Gastroesophageal sphincter (tissue), 4 donors: ENCODE results near the gene SGSH. TPM values are rescaled to one million over a fixed set of nuclear protein-coding genes. Genes with fewer than 3 reads are reported as not detected.
"Not testable (repeated sequence)": the region's sequence is repeated elsewhere in the genome, so short reads cannot be mapped to it uniquely, and the experiment has no call there.

Source experiments
- ATAC-seq: fragments of 150-250 bp; one replicate; pipeline ENCODE4 v1.9.1; 2016; ENCODE audit warnings: mild to moderate bottlenecking, moderate library complexity
- H3K27ac ChIP-seq, 4 donors: fragments of 200-600 bp; sonication (generic) in 3 of 4; 1 replicate in 3 of 4; 2 replicates in 1 of 4; pipeline ENCODE4 v1.5.1; 2016 to 2019
- H3K27me3 ChIP-seq: fragments of 200-600 bp; sonication (generic); one replicate; pipeline ENCODE4 v1.5.1; 2019
- H3K36me3 ChIP-seq, 2 donors: fragments of 200-600 bp; sonication (generic); one replicate each; pipeline ENCODE4 v1.5.1; 2019; ENCODE audit warnings: control low read depth in 1 of 2
- H3K4me1 ChIP-seq, 3 donors: fragments of 200-600 bp; sonication (generic); 1 replicate in 2 of 3; 2 replicates in 1 of 3; pipeline ENCODE4 v1.5.1; 2016 to 2019; ENCODE audit warnings: control low read depth in 2 of 3
- H3K4me3 ChIP-seq, 2 donors: fragments of 200-600 bp; sonication (generic); one replicate each; pipeline ENCODE4 v1.5.1; 2019; ENCODE audit warnings: mild to moderate bottlenecking in 1 of 2, moderate library complexity in 1 of 2
- H3K9me3 ChIP-seq, 3 donors: fragments of 200-600 bp; sonication (generic); one replicate each; pipeline ENCODE4 v1.5.1; 2017 to 2019; ENCODE audit warnings: control low read depth in 2 of 3
- EP300 ChIP-seq: sonication (generic); formaldehyde crosslinking; IDR thresholded peaks from one replicate; pipeline ENCODE4 v1.6.1; 2017; ENCODE audit warnings: antibody characterized with exemption, mild to moderate bottlenecking
- POLR2A ChIP-seq, 2 donors: fragments of 450-650 bp; IDR thresholded peaks; one replicate each; pipeline ENCODE4 v1.6.1; 2017; ENCODE audit warnings: antibody characterized with exemption in 2 of 2, mild to moderate bottlenecking in 2 of 2, moderate library complexity in 1 of 2
- POLR2AphosphoS5 ChIP-seq: sonication (generic); formaldehyde crosslinking; IDR thresholded peaks from one replicate; pipeline ENCODE4 v1.6.1; 2017; ENCODE audit warnings: antibody characterized with exemption
- WGBS, 2 donors: methylation state at CpG; one replicate each; pipeline ENCODE4 v1.1.5; 2018; ENCODE audit warnings: low coverage in 1 of 2; 5-methylcytosine and 5-hydroxymethylcytosine counted together
- total RNA-seq, 4 donors: library from RNA; depleted of rRNA; stranded (reverse); fragments of >200 nt; gene quantifications; one replicate each; pipeline ENCODE4 v1.1.0, GENCODE V29; 2016
- TF ChIP-seq, protein P1 (sequence below), 4 experiments: fragments of 200-600 bp in 2 of 4; fragments of 450-650 bp in 2 of 4; sonication (generic) in 1 of 4; IDR thresholded peaks; one replicate each; pipeline ENCODE4 v1.5.1; 2017 to 2019; ENCODE audit warnings: antibody characterized with exemption in 4 of 4, mild to moderate bottlenecking in 2 of 4, moderate library complexity in 2 of 4

The SGSH gene
- total RNA-seq, 4 donors from 2014 or later, result 16.8 to 39.2 (median 18.2) TPM

DNA sequence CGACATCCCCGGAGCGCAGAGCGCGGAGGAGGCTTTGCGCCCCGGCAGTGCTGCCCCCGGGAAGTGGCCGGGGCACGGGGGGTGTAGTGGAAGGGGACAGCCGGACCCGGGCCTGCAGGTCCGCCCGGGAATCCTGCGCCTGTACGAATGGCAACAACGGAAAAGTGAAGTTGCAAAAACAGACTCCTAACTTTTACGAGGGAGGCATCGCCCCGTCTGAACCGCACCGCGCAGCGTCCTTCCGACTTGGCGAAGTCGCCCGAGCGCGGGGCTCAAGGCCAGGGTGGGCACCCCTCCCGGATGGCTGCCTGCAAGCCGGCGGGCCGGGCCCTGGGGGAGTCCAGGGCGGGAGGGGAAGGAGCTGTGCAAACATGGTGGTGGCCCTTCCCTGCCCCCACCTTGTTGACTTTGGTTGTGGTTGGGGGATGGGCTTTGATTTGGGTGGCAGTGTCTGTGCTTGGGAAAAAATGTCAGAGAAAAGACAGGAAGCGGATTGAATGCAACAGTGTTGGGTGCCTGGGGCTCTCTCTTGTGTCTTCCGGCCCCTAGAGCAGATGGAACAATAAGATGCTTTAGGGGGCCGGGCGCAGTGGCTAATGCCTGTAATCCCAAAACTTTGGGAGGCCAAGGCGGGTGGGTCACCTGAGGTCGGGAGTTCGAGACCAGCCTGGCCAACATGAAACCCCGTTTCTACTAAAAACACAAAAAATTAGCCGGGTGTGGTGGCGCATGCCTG lies 41.2 kb upstream of the SGSH start:
- Histone ChIP-seq H3K9me3 (no peaks in the 10 kb centered on the region), H3K27ac (peak overlapping the region; percentile 96 to 99 (median 98)), H3K4me3 (peak overlapping the region; percentile 97 to 99), H3K4me1 (peaks cover 2 to 55% (median 26%) of the 10 kb centered on the region in 3 donors), H3K36me3 (peaks cover 0 to 25% of the 10 kb centered on the region in 2 donors), H3K27me3 (no peaks in the 10 kb centered on the region)
- WGBS, 2 donors, result 17 to 18% methylated on average over 1 to 8 of the region's 45 CpGs
- TF ChIP-seq POLR2A (IDR thresholded peaks at IDR 0.05), result no peak
- TF ChIP-seq, protein P1, sequence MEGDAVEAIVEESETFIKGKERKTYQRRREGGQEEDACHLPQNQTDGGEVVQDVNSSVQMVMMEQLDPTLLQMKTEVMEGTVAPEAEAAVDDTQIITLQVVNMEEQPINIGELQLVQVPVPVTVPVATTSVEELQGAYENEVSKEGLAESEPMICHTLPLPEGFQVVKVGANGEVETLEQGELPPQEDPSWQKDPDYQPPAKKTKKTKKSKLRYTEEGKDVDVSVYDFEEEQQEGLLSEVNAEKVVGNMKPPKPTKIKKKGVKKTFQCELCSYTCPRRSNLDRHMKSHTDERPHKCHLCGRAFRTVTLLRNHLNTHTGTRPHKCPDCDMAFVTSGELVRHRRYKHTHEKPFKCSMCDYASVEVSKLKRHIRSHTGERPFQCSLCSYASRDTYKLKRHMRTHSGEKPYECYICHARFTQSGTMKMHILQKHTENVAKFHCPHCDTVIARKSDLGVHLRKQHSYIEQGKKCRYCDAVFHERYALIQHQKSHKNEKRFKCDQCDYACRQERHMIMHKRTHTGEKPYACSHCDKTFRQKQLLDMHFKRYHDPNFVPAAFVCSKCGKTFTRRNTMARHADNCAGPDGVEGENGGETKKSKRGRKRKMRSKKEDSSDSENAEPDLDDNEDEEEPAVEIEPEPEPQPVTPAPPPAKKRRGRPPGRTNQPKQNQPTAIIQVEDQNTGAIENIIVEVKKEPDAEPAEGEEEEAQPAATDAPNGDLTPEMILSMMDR (IDR thresholded peaks at IDR 0.05), result no peak
- peak; percentile 26 for ATAC-seq

DNA sequence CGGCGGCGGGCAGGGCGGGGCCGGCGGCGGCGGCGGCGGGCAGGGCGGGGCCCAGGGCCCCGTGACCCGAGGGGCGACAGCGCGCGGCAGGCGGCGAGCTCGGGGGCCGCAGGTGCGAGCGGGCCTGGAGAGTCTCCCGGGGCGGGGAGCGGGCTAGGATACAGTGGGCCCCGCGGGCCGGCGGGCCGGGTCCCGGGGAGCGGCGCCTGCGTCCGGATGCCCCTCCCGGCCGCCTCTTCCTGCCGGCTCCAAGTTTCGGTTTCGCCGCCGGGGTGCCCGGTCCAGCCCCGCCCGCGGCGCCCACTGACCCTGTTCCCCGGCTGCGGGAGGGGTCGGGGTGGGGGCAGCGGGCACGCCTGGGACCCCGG lies 40.6 kb upstream of the SGSH start, which contains the start of gene RNF213:
RNF213 (plus strand) TSS at position 62 of the 368 bp plus-strand sequence. CDS start 2,830 bp downstream, outside the sequence.
- peak; percentile 61 for ATAC-seq
- Histone ChIP-seq H3K4me3 (peak within 1 kb of the TSS; percentile 97 to 99), H3K4me1 (peaks cover 2 to 50% (median 26%) of the 10 kb centered on the region in 3 donors), H3K27ac (peak within 1 kb of the TSS; percentile 96 to 99 (median 98)), H3K36me3 (peaks cover 0 to 19% of the 10 kb centered on the region in 2 donors), H3K27me3 (no peaks in the 10 kb centered on the region), H3K9me3 (no peaks in the 10 kb centered on the region)
- TF ChIP-seq EP300 (no peak), POLR2A (IDR thresholded peaks at IDR 0.05) (peak; percentile 80 to 85), POLR2AphosphoS5 (no peak)
- TF ChIP-seq, protein P1 (IDR thresholded peaks at IDR 0.05), result peak in 2 of 4 experiments; percentile 5 to 18
- no CpG with 5 or more reads among the region's 54 CpGs for whole genome bisulfite sequencing, 2 donors

DNA sequence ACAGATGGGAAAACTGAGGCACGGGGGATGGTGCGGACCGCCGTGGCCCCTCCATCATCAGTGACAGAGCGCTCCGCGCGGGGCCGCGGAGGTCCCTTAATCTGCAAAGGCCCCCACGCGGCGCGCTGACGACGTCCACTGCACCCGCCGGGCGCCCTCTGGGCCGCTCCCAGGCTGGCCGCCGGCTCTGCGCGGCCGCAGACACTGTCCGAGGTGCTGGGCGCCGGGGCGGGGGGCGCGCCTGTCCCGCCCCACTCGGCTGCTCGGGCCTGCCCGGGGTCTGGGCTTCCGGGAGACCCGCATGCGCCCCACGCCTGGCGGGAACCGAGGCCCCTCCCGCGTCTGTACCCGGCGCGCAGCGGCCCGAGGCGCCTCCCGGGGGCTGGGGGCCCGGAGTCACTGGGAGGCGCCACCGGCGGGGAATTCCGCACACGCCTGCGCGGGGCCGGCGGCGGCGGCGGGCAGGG lies 40.0 kb upstream of the SGSH start:
- no peaks in the 10 kb centered on the region for H3K9me3 ChIP-seq
- TF ChIP-seq, protein P1 (IDR thresholded peaks at IDR 0.05), result peak in 3 of 4 experiments; percentile 20 to 37 (median 25)
- no peak for TF ChIP-seq EP300
- peak; percentile 28 for TF ChIP-seq POLR2AphosphoS5
- peak; percentile 60 to 67 for TF ChIP-seq POLR2A (IDR thresholded peaks at IDR 0.05)
- ATAC-seq, result peak; percentile 88
- H3K4me3 ChIP-seq, result peak overlapping the region; percentile 63 to 78
- 0 to 1% methylated on average over 3 to 10 of the region's 63 CpGs for WGBS, 2 donors
- H3K4me1 ChIP-seq, result peaks cover 2 to 48% (median 26%) of the 10 kb centered on the region in 3 donors
- H3K27ac ChIP-seq, result peak overlapping the region; percentile 84 to 97 (median 94)
- no peaks in the 10 kb centered on the region for H3K27me3 ChIP-seq
- H3K36me3 ChIP-seq, result peaks cover 0 to 12% of the 10 kb centered on the region in 2 donors

DNA sequence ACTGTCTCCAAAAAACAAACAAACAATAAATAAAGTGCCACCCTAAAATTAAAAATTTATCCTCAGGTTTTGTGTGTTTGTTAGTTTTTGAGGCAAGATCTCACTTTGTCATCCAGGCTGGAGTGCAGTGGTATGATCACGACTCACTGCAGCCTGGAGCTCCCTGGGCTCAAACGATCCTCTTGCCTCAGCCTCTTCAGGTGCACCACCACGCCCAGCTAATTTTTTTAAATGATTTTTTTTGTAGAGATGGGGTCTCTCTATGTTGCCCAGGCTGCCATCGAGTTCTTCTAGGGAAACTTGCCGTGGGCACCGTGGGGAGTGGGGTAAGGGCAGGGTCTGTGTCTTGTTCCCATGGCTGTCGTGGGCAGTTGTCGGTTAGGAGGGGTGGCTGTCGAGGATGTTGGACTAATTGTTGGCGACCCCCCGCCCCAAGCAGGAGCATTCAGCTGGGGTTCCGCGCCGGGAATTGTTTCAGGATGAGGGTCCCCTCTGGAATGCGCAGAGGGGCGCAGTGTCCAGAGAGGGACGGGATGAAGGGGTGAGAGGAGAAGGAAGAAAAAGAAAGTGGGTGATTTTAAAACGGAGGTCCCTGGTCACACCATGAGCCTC lies 39.4 kb upstream of the SGSH start:
- 35 to 60% methylated on average over 4 to 6 of the region's 18 CpGs for WGBS, 2 donors
- ATAC-seq, result no peak
- TF ChIP-seq, protein P1 (IDR thresholded peaks at IDR 0.05), result no peak
- TF ChIP-seq POLR2A (IDR thresholded peaks at IDR 0.05) (no peak), EP300 (no peak), POLR2AphosphoS5 (no peak)
- H3K4me3 ChIP-seq, result peak overlapping the region; percentile 63 to 78
- peaks cover 2 to 49% (median 27%) of the 10 kb centered on the region in 3 donors for H3K4me1 ChIP-seq
- H3K36me3 ChIP-seq, result peaks cover 0 to 10% of the 10 kb centered on the region in 2 donors
- H3K27me3 ChIP-seq, result no peaks in the 10 kb centered on the region
- no peaks in the 10 kb centered on the region for H3K9me3 ChIP-seq
- H3K27ac ChIP-seq, result peak overlapping the region; percentile 84 to 97 (median 94)

DNA sequence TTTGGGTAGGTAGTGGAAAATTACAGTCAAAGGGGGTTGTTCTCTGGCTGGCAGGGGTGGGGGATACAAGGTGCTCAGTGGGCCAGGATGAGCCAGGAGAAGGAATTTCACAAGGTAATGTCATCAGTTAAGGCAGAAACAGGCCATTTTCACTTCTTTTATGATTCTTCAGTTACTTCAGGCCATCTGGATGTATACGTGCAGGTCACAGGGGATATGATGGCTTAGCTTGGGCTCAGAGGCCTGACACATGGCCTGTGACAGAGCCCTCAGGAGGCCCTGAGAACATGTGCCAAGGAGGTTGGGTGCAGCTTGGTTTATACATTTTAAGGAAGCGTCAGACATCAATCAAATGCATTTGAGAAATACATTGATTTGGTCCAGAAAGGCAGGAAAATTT lies 38.2 kb upstream of the SGSH start:
- H3K9me3 ChIP-seq, H3K36me3 ChIP-seq: not testable (repeated sequence)
- 86 to 94% methylated on average over 2 of the region's 2 CpGs for WGBS, 2 donors

More for the DNA sequence above, 38.2 kb upstream of the SGSH start:
- not testable (repeated sequence) for H3K27ac ChIP-seq, ATAC-seq, H3K27me3 ChIP-seq, H3K4me3 ChIP-seq
- peaks cover 2 to 41% (median 21%) of the 10 kb centered on the region in 3 donors for H3K4me1 ChIP-seq
